GM21381 (cell line): ENCODE measurements around the gene AMER1.
"Not testable (repeated sequence)": the region's sequence is repeated elsewhere in the genome, so short reads cannot be mapped to it uniquely, and the experiment has no call there.

ENCODE experiments used
- ATAC-seq: cut with Tn5 transposase; IDR thresholded peaks from one replicate; pipeline ENCODE4 v1.9.1; 2021; ENCODE audit warnings: mild to moderate bottlenecking, moderate library complexity; ENCODE audit not compliant: unreplicated experiment

AMER1 gene

GRCh38 chrX:64205441-64205734 is at the start of gene AMER1:
Gene AMER1 (minus strand): TSS chrX:64205708. CDS start chrX:64193286, 12,422 bp downstream.
- peak; percentile 38 for ATAC-seq

GRCh38 chrX:64230123-64230970 is 24.8 kb upstream of the AMER1 start, which contains the start of gene ASB12:
Gene ASB12 (minus strand): TSS chrX:64230607. CDS start chrX:64225650, 4,957 bp downstream.
- ATAC-seq: no peak

- no peak for ATAC-seq
Measured at GRCh38 chrX:64229154-64229553, 23.6 kb upstream of the AMER1 start.

GRCh38 chrX:64218023-64218422 is 12.5 kb upstream of the AMER1 start:
- no peak for ATAC-seq

GRCh38 chrX:64213989-64214388 is 8.5 kb upstream of the AMER1 start:
- not testable (repeated sequence) for ATAC-seq

- no peak for ATAC-seq
Measured at GRCh38 chrX:64206556-64207162, 1.2 kb upstream of the AMER1 start.

- ATAC-seq: peak; percentile 89
Measured at GRCh38 chrX:64205735-64206501, 410 bp upstream of the AMER1 start.

GRCh38 chrX:64204701-64205440 is 637 bp downstream of the AMER1 start:
- peak; percentile 10 for ATAC-seq

GRCh38 chrX:64204252-64204651 is 1.3 kb downstream of the AMER1 start:
- ATAC-seq: no peak

- ATAC-seq: no peak
Measured at GRCh38 chrX:64202808-64203325, 2.6 kb downstream of the AMER1 start.

- ATAC-seq: no peak
Measured at GRCh38 chrX:64198036-64198435, 7.5 kb downstream of the AMER1 start.

GRCh38 chrX:64196606-64197005 is 8.9 kb downstream of the AMER1 start:
- ATAC-seq: no peak

GRCh38 chrX:64195862-64196261 is 9.6 kb downstream of the AMER1 start:
- ATAC-seq: no peak

GRCh38 chrX:64192673-64193072 is 12.8 kb downstream of the AMER1 start:
- ATAC-seq: no peak

GRCh38 chrX:64192040-64192439 is 13.5 kb downstream of the AMER1 start:
- no peak for ATAC-seq

GRCh38 chrX:64191281-64192010 is 14.1 kb downstream of the AMER1 start:
- ATAC-seq: no peak

GRCh38 chrX:64190136-64190740 is 15.3 kb downstream of the AMER1 start:
- no peak for ATAC-seq

GRCh38 chrX:64188901-64189300 is 16.6 kb downstream of the AMER1 start:
- ATAC-seq: no peak

- ATAC-seq: no peak
Measured at GRCh38 chrX:64187762-64188150, 17.8 kb downstream of the AMER1 start.
